Daoy (cell line): Measurements from ENCODE around the gene HOXA3. TPM values are rescaled to one million over a fixed set of nuclear protein-coding genes. Genes with fewer than 3 reads are reported as not detected.

Experiments used
- DNase-seq: peaks from one replicate; pipeline ENCODE4 v3.0.0-alpha.2; 2015; ENCODE audit warnings: low read depth
- total RNA-seq: library from RNA; depleted of rRNA; stranded (reverse); fragments of >200 nt; shearing (Covaris generic); gene quantifications from 2 replicates; pipeline ENCODE4 v1.2.3, GENCODE V29; 2014

Gene HOXA3
- total RNA-seq, 1 experiment from 2014 or later = 12.4 TPM

- no peak for DNase-seq
These were observed 37.1 kb upstream of the HOXA3 start for GRCh38 chr7:27189295-27189996.

GRCh38 chr7:27188386-27189294 lies 36.3 kb upstream of the HOXA3 start:
- no peak for DNase-seq

- peak; percentile 22 for DNase-seq
These were observed 35.3 kb upstream of the HOXA3 start for GRCh38 chr7:27187475-27188385.

- peak; percentile 9 for DNase-seq
These were observed 34.5 kb upstream of the HOXA3 start for GRCh38 chr7:27186668-27187474.

GRCh38 chr7:27185854-27186667 lies 33.7 kb upstream of the HOXA3 start:
- peak; percentile 15 for DNase-seq

- peak; percentile 55 for DNase-seq
These were observed 32.9 kb upstream of the HOXA3 start, which contains the start of gene HOXA11 for GRCh38 chr7:27185013-27185853. Gene HOXA11 (minus strand): TSS chr7:27185232. CDS start chr7:27185144, 88 bp downstream.

GRCh38 chr7:27184337-27185012 lies 32.1 kb upstream of the HOXA3 start:
- DNase-seq = peak; percentile 84

- DNase-seq = peak; percentile 62
These were observed 31.4 kb upstream of the HOXA3 start for GRCh38 chr7:27183682-27184336.

GRCh38 chr7:27182861-27183681 lies 30.7 kb upstream of the HOXA3 start:
- peak; percentile 57 for DNase-seq

GRCh38 chr7:27182285-27182841 lies 30.0 kb upstream of the HOXA3 start:
- no peak for DNase-seq

GRCh38 chr7:27181795-27182275 lies 29.5 kb upstream of the HOXA3 start:
- DNase-seq = no peak

GRCh38 chr7:27180431-27181420 lies 28.3 kb upstream of the HOXA3 start:
- DNase-seq = no peak

- DNase-seq = peak; percentile 91
These were observed 27.4 kb upstream of the HOXA3 start for GRCh38 chr7:27179503-27180430.

GRCh38 chr7:27179030-27179429 lies 26.6 kb upstream of the HOXA3 start:
- DNase-seq = no peak
